Measurements from ENCODE around the gene ENTPD1. TPM values are rescaled to one million over a fixed set of nuclear protein-coding genes. Genes with fewer than 3 reads are reported as not detected.

The ENTPD1 gene
- total and polyA plus RNA-seq, 10 of the 15 experiments (the other 5 are each of a cell fraction or from before 2014, with no cell fraction given), result 110 to 413 (median 161) TPM

GRCh38 chr10:95745501-95745900 lies 10.5 kb upstream of the ENTPD1 start:
- no peaks in the 10 kb centered on the region for H3K27me3 ChIP-seq (replicated peaks in 1 of 2; ENCODE audit: control insufficient read depth in 2 of 2, insufficient read depth in 2 of 2, low read length in 1 of 2)
- ChIA-PET SMC1A (ENCODE audit: uncharacterized antibody, unreplicated experiment) (interaction anchor here (0.6 to 3.4 kb wide), 11 partner anchors 9 to 298 kb away, joined by 3 to 20 read pairs (median 3); partner anchors contain the start of genes ENTPD1 and TCTN3), CTCF (interaction anchor here (0.6 to 1.8 kb wide), 4 partner anchors 52 to 1934 kb away, joined by 3 to 9 read pairs (median 4); partner anchors contain the start of gene TCTN3), RAD21 (ENCODE audit: unreplicated experiment) (interaction anchor here (0.8 to 1.7 kb wide), 4 partner anchors 10 to 86 kb away, joined by 3 to 6 read pairs (median 4); partner anchors contain the start of genes ENTPD1 and TCTN3), POLR2A (interaction anchor here (0.7 to 1.1 kb wide), 2 partner anchors 9 to 53 kb away, joined by 3 to 5 read pairs; no protein-coding TSS in a partner anchor)
- TF ChIP-seq GABPA (IDR thresholded peaks at IDR 0.05; ENCODE audit: low read depth) (no peak), SMAD5 (IDR thresholded peaks at IDR 0.05; ENCODE audit: low read depth) (peak; percentile 31; the same call in 1 of the 2 replicates), SPI1 (IDR thresholded peaks at IDR 0.05; ENCODE audit: borderline replicate concordance, insufficient read depth, low read depth, low read length) (peak; percentile 37; the same call in 1 of the 2 replicates), CREB1 (IDR thresholded peaks at IDR 0.05; ENCODE audit: low read depth) (peak; percentile 41; the same call in 1 of the 2 replicates), ZNF207 (IDR thresholded peaks at IDR 0.05; ENCODE audit: borderline replicate concordance) (no peak), STAT1 (conservative IDR thresholded peaks at IDR 0.05) (no peak), BMI1 (IDR thresholded peaks at IDR 0.05; ENCODE audit: borderline replicate concordance) (no peak), HCFC1 (IDR thresholded peaks at IDR 0.05; ENCODE audit: low read length) (no peak)
- TF ChIP-seq, protein P1, sequence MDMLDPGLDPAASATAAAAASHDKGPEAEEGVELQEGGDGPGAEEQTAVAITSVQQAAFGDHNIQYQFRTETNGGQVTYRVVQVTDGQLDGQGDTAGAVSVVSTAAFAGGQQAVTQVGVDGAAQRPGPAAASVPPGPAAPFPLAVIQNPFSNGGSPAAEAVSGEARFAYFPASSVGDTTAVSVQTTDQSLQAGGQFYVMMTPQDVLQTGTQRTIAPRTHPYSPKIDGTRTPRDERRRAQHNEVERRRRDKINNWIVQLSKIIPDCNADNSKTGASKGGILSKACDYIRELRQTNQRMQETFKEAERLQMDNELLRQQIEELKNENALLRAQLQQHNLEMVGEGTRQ (IDR thresholded peaks at IDR 0.05; ENCODE audit: borderline replicate concordance, low read depth, low read length), result no peak
- TF ChIP-seq, protein P2, sequence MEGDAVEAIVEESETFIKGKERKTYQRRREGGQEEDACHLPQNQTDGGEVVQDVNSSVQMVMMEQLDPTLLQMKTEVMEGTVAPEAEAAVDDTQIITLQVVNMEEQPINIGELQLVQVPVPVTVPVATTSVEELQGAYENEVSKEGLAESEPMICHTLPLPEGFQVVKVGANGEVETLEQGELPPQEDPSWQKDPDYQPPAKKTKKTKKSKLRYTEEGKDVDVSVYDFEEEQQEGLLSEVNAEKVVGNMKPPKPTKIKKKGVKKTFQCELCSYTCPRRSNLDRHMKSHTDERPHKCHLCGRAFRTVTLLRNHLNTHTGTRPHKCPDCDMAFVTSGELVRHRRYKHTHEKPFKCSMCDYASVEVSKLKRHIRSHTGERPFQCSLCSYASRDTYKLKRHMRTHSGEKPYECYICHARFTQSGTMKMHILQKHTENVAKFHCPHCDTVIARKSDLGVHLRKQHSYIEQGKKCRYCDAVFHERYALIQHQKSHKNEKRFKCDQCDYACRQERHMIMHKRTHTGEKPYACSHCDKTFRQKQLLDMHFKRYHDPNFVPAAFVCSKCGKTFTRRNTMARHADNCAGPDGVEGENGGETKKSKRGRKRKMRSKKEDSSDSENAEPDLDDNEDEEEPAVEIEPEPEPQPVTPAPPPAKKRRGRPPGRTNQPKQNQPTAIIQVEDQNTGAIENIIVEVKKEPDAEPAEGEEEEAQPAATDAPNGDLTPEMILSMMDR (IDR thresholded peaks at IDR 0.05 in 2 of 3, conservative IDR thresholded peaks at IDR 0.05 in 1 of 3; ENCODE audit: control insufficient read depth in 2 of 3, extremely low read depth in 1 of 3, insufficient read depth in 1 of 3, low read depth in 3 of 3, low read length in 3 of 3), result no peak
- H3K4me1 ChIP-seq (ENCODE audit: control insufficient read depth, insufficient read depth, low read length), result peaks cover 9% of the 10 kb centered on the region
- ATAC-seq (no peak), FAIRE-seq (peak; percentile 76), DNase-seq (ENCODE audit: low read depth, low spot score) (no peak)
- no peak overlapping the region; the same call in 1 of the 2 replicates for H3K4me3 ChIP-seq
- peaks cover 11% of the 10 kb centered on the region for H3K79me2 ChIP-seq (ENCODE audit: control insufficient read depth, insufficient read depth, low read length)
- 0 out of 2 replicates have a peak overlapping the region, but pooled peaks have one; percentile 23 for H3K4me2 ChIP-seq (ENCODE audit: control insufficient read depth, insufficient read depth)
- H3K27ac ChIP-seq (ENCODE audit: control insufficient read depth, insufficient read depth), result no peak overlapping the region
- no TSS peak for BruUV-seq (replicated peaks)
- H4K20me1 ChIP-seq (ENCODE audit: control insufficient read depth, insufficient read depth), result no peaks in the 10 kb centered on the region
- intact Hi-C loops (cut with micrococcal nuclease; ENCODE audit: unreplicated experiment), result no loop called here
- H2AFZ ChIP-seq (ENCODE audit: control insufficient read depth, low read depth, low read length), result peak overlapping the region; percentile 4
- H3K36me3 ChIP-seq (ENCODE audit: control insufficient read depth in 2 of 2, insufficient read depth in 2 of 2, low read length in 1 of 2), result no peaks in the 10 kb centered on the region
- no peak overlapping the region for H3K9ac ChIP-seq (ENCODE audit: control insufficient read depth, insufficient read depth, low read length)
- 3% methylated on average over 2 of the region's 2 CpGs for WGBS (ENCODE audit: insufficient coverage, insufficient replicate concordance, low lambda C conversion rate, missing lambda C conversion rate)
- peaks cover 7% of the 10 kb centered on the region; the same call in 2 of the 3 replicates for H3K9me3 ChIP-seq (replicated peaks; ENCODE audit: control insufficient read depth, insufficient read depth, low read length)
- in situ Hi-C loops (cut with MboI), result loop anchor here (5.0 kb wide), 1 partner anchor 48 kb away; no protein-coding TSS in a partner anchor
